HepG2 (cell line): Measurements from ENCODE around the gene TOP2A. TPM values are rescaled to one million over a fixed set of nuclear protein-coding genes. Genes with fewer than 3 reads are reported as not detected.

Source experiments
- ATAC-seq: fragments of 200-7000 bp; cut with Tn5 transposase; 3 replicates; pipeline ENCODE4 v1.9.1; 2020; ENCODE audit warnings: mild to moderate bottlenecking, moderate library complexity
- BruUV-seq: library from RNA; stranded (reverse); fragments of 400-500 nt; replicated peaks from 2 replicates; lab custom pipeline; 2021; lab: Mats Ljungman, UMichigan
- CTCF ChIA-PET: fragments of 300-600 bp; formaldehyde crosslinking; extraction: SDS; loops from one replicate; lab custom pipeline; 2021; ENCODE audit warnings: low total read pairs, inconsistent platforms, low intra/inter-chr PET ratio; lab: Yijun Ruan, JAX
- POLR2A ChIA-PET: fragments of 350-600 bp; sonication (Branson Sonifier 250); formaldehyde crosslinking; loops from one replicate; lab custom pipeline; 2020; ENCODE audit warnings: antibody characterized with exemption, inconsistent platforms; lab: Yijun Ruan, JAX
- DNase-seq: peaks from one replicate; pipeline ENCODE4 v3.0.0-alpha.2; 2015; ENCODE audit warnings: low spot score
- FAIRE-seq: peaks from 3 replicates; lab custom pipeline; 2011; peaks lifted over from hg19 to GRCh38; lab: Jason Lieb, UNC
- H2AFZ ChIP-seq: one replicate; pipeline ENCODE4 v1.6.1; 2011; ENCODE audit warnings: low read length, inconsistent platforms
- H3K27ac ChIP-seq: fragments of 300-600 bp; 3 replicates; pipeline ENCODE4 v1.8.0; 2011; ENCODE audit warnings: mixed run types, mild to moderate bottlenecking, mixed read lengths, low read length, inconsistent platforms; ENCODE audit not compliant: insufficient read depth; ENCODE audit errors: extremely low read length
- H3K27me3 ChIP-seq, 2 experiments: fragments of 200-600 bp in 1 of 2; 2 replicates in 1 of 2; 3 replicates in 1 of 2; pipeline versions ENCODE4 v1.6.0 to v1.8.0; 2011; ENCODE audit warnings: low read length in 2 of 2, mild to moderate bottlenecking in 2 of 2, moderate library complexity in 2 of 2, inconsistent platforms in 1 of 2; ENCODE audit not compliant: insufficient read depth in 2 of 2, control insufficient read depth in 1 of 2
- H3K36me3 ChIP-seq, 2 experiments: fragments of 200-600 bp in 1 of 2; replicated peaks in 1 of 2; 2 replicates in 1 of 2; 3 replicates in 1 of 2; pipeline versions ENCODE4 v1.5.1 to v1.8.0; 2011; ENCODE audit warnings: low read length in 2 of 2, inconsistent platforms in 1 of 2; ENCODE audit not compliant: insufficient read depth in 2 of 2, control insufficient read depth in 1 of 2
- H3K4me1 ChIP-seq: 2 replicates; pipeline ENCODE4 v1.5.1; 2012; ENCODE audit warnings: low read length, inconsistent platforms; ENCODE audit not compliant: insufficient read depth
- H3K4me2 ChIP-seq: 2 replicates; pipeline ENCODE4 v1.6.0; 2011; ENCODE audit warnings: low read depth, low read length, inconsistent platforms
- H3K4me3 ChIP-seq, 3 experiments: fragments of 200-600 bp in 1 of 3; sonication (generic), shearing (Covaris generic) in 1 of 3; replicated peaks in 1 of 3; 2 replicates each; pipeline ENCODE4 v1.5.1; 2011 to 2016; ENCODE audit warnings: low read length in 3 of 3, inconsistent platforms in 2 of 3, low read depth in 2 of 3, mild to moderate bottlenecking in 2 of 3, control low read depth in 1 of 3, mixed read lengths in 1 of 3; ENCODE audit not compliant: insufficient read depth in 1 of 3
- H3K79me2 ChIP-seq: one replicate; pipeline ENCODE4 v1.6.1; 2011; ENCODE audit warnings: low read length, inconsistent platforms; ENCODE audit not compliant: insufficient read depth
- H3K9ac ChIP-seq: 2 replicates; pipeline ENCODE4 v1.6.0; 2011; ENCODE audit warnings: mild to moderate bottlenecking, low read depth, low read length, inconsistent platforms; ENCODE audit not compliant: insufficient read depth
- H3K9me3 ChIP-seq: 2 replicates; pipeline ENCODE4 v1.5.1; 2012; ENCODE audit warnings: mild to moderate bottlenecking, low read length
- H4K20me1 ChIP-seq: 2 replicates; pipeline ENCODE4 v1.6.0; 2011; ENCODE audit warnings: inconsistent platforms, mild to moderate bottlenecking, low read length, moderate library complexity; ENCODE audit not compliant: insufficient read depth
- KDM6A ChIP-seq: IDR thresholded peaks from 2 replicates; pipeline ENCODE4 v1.6.1; 2016; ENCODE audit warnings: low read depth
- LCORL ChIP-seq, 2 experiments: fragments of 450-650 bp in 1 of 2; sonication (generic) in 1 of 2; formaldehyde crosslinking in 1 of 2; IDR thresholded peaks; 2 replicates each; pipeline versions ENCODE4 v1.5.0 to v1.6.1; 2017 to 2020; ENCODE audit warnings: antibody characterized with exemption in 1 of 2, missing genetic modification reagents in 1 of 2
- MIER2 ChIP-seq: IDR thresholded peaks from 2 replicates; pipeline ENCODE4 v1.6.1; 2016; ENCODE audit warnings: missing biosample characterization, missing genetic modification reagents
- PHF20 ChIP-seq: sonication (generic); formaldehyde crosslinking; IDR thresholded peaks from 2 replicates; pipeline ENCODE4 v1.5.0; 2020; ENCODE audit warnings: mild to moderate bottlenecking, missing genetic modification reagents
- PITX1 ChIP-seq: sonication (generic); formaldehyde crosslinking; IDR thresholded peaks from 2 replicates; pipeline ENCODE4 v1.5.1; 2020; ENCODE audit warnings: mild to moderate bottlenecking, missing genetic modification reagents
- ZBTB3 ChIP-seq: sonication (generic); formaldehyde crosslinking; IDR thresholded peaks from 2 replicates; pipeline ENCODE4 v1.4.0; 2020; ENCODE audit warnings: low read depth, mild to moderate bottlenecking, moderate library complexity, missing genetic modification reagents, borderline replicate concordance
- ZBTB34 ChIP-seq: sonication (generic); formaldehyde crosslinking; IDR thresholded peaks from 2 replicates; pipeline ENCODE4 v1.8.0; 2022; ENCODE audit warnings: mild to moderate bottlenecking, missing genetic modification reagents
- ZFP41 ChIP-seq: sonication (generic); formaldehyde crosslinking; IDR thresholded peaks from 2 replicates; pipeline ENCODE4 v1.4.0; 2020; ENCODE audit warnings: mild to moderate bottlenecking, missing genetic modification reagents, borderline replicate concordance
- ZNF264 ChIP-seq: sonication (generic); formaldehyde crosslinking; IDR thresholded peaks from 2 replicates; pipeline ENCODE4 v1.4.0; 2020; ENCODE audit warnings: missing genetic modification reagents
- ZNF281 ChIP-seq: sonication (generic); formaldehyde crosslinking; IDR thresholded peaks from 2 replicates; pipeline ENCODE4 v1.4.0; 2020; ENCODE audit warnings: missing genetic modification reagents, borderline replicate concordance
- ZNF570 ChIP-seq: sonication (generic); formaldehyde crosslinking; IDR thresholded peaks from 2 replicates; pipeline ENCODE4 v1.4.0; 2020; ENCODE audit warnings: mild to moderate bottlenecking, missing genetic modification reagents, borderline replicate concordance
- ZNF747 ChIP-seq: sonication (generic); formaldehyde crosslinking; IDR thresholded peaks from 2 replicates; pipeline ENCODE4 v1.8.1; 2023; ENCODE audit warnings: missing genetic modification reagents, mild to moderate bottlenecking, borderline replicate concordance
- WGBS: methylation state at CpG from one replicate; pipeline ENCODE4 v1.1.6; 2017; ENCODE audit warnings: low lambda C conversion rate; 5-methylcytosine and 5-hydroxymethylcytosine counted together
- in situ Hi-C: cut with HindIII; loops from 2 replicates; pipeline ENCODE4 v1.10.0; 2017; ENCODE audit warnings: low pct_unique_long_range_greater_than_20kb; ENCODE audit not compliant: extremely low pct_ligation_motif_present
- intact Hi-C: fragments of 100-400 bp; cut with micrococcal nuclease; formaldehyde crosslinking; loops from one replicate; pipeline ENCODE4 v1.10.0; 2022; ENCODE audit not compliant: unreplicated experiment
- polyA plus RNA-seq, 8 experiments: library from polyadenylated mRNA; depleted of rRNA in 3 of 8; stranded (reverse) in 7 of 8; unstranded in 1 of 8; fragments of >200 nt; fragmentation: Illumina TruSeq in 4 of 8; extraction: Trizol in 4 of 8; gene quantifications; 2 replicates each; pipeline versions ENCODE4 v1.2.1 to v1.2.3, GENCODE V29; 2011 to 2016; ENCODE audit warnings: low read depth in 4 of 8, missing spikeins in 1 of 8, mixed read lengths in 1 of 8; ENCODE audit not compliant: insufficient read depth in 1 of 8
- total RNA-seq, 5 experiments: library from RNA; depleted of rRNA; stranded (reverse); fragments of >200 nt; fragmentation: Illumina TruSeq; extraction: Trizol; gene quantifications; 2 replicates each; pipeline ENCODE4 v1.2.3, GENCODE V29; 2016; ENCODE audit warnings: low read depth in 1 of 5
- TF ChIP-seq, protein P1 (sequence below): sonication (generic); formaldehyde crosslinking; IDR thresholded peaks from 2 replicates; pipeline ENCODE4 v1.5.1; 2020; ENCODE audit warnings: missing genetic modification reagents, mild to moderate bottlenecking, borderline replicate concordance
- TF ChIP-seq, protein P2 (sequence below): sonication (generic); formaldehyde crosslinking; IDR thresholded peaks from 2 replicates; pipeline ENCODE4 v1.5.0; 2020; ENCODE audit warnings: missing genetic modification reagents
- TF ChIP-seq, protein P3 (sequence below): sonication (generic); formaldehyde crosslinking; IDR thresholded peaks from 2 replicates; pipeline ENCODE4 v1.4.0; 2020; ENCODE audit warnings: mild to moderate bottlenecking, missing genetic modification reagents
- TF ChIP-seq, protein P4 (sequence below): IDR thresholded peaks from 2 replicates; pipeline ENCODE4 v1.6.1; 2016; ENCODE audit warnings: missing compliant biosample characterization, missing genetic modification reagents, borderline replicate concordance

Gene TOP2A
- total and polyA plus RNA-seq, 2 of the 13 experiments (the other 11 are each of a cell fraction or from before 2014, with no cell fraction given): 108 to 327 TPM

GRCh38 chr17:40464392-40464855 lies 46.7 kb upstream of the TOP2A start:
- intact Hi-C loops (no loop called here), in situ Hi-C loops (no loop called here)
- ATAC-seq (peak; percentile 9; the same call in 2 of the 3 replicates), DNase-seq (no peak), FAIRE-seq (no peak)
- Histone ChIP-seq H4K20me1 (no peaks in the 10 kb centered on the region), H3K27me3 (peaks cover 3 to 28% of the 10 kb centered on the region in 2 experiments), H3K9me3 (no peaks in the 10 kb centered on the region), H3K27ac (no peak overlapping the region), H3K36me3 (no peaks in the 10 kb centered on the region), H3K4me3 (no peak overlapping the region), H3K4me2 (no peak overlapping the region), H2AFZ (no peak overlapping the region), H3K4me1 (peaks cover 42% of the 10 kb centered on the region), H3K9ac (no peak overlapping the region), H3K79me2 (no peaks in the 10 kb centered on the region)
- WGBS: 83% methylated on average over 5 of the region's 5 CpGs
- ChIA-PET CTCF (no interaction called here), POLR2A (no interaction called here)
- BruUV-seq: no TSS peak
- TF ChIP-seq ZNF281 (no peak), ZBTB34 (CRISPR knock-in tag) (no peak), KDM6A (CRISPR knock-in tag) (no peak), ZBTB3 (CRISPR knock-in tag) (no peak), PHF20 (CRISPR knock-in tag) (no peak), ZFP41 (CRISPR knock-in tag) (no peak), ZNF264 (CRISPR knock-in tag) (no peak), LCORL (IDR thresholded peaks at IDR 0.05) (no peak), LCORL (CRISPR knock-in tag; IDR thresholded peaks at IDR 0.05) (no peak), ZNF570 (CRISPR knock-in tag) (no peak), MIER2 (no peak), PITX1 (CRISPR knock-in tag) (no peak), ZNF747 (CRISPR knock-in tag) (no peak)
- TF ChIP-seq, protein P1, sequence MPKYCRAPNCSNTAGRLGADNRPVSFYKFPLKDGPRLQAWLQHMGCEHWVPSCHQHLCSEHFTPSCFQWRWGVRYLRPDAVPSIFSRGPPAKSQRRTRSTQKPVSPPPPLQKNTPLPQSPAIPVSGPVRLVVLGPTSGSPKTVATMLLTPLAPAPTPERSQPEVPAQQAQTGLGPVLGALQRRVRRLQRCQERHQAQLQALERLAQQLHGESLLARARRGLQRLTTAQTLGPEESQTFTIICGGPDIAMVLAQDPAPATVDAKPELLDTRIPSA (CRISPR knock-in tag): no peak
- TF ChIP-seq, protein P2, sequence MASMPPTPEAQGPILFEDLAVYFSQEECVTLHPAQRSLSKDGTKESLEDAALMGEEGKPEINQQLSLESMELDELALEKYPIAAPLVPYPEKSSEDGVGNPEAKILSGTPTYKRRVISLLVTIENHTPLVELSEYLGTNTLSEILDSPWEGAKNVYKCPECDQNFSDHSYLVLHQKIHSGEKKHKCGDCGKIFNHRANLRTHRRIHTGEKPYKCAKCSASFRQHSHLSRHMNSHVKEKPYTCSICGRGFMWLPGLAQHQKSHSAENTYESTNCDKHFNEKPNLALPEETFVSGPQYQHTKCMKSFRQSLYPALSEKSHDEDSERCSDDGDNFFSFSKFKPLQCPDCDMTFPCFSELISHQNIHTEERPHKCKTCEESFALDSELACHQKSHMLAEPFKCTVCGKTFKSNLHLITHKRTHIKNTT: no peak
- TF ChIP-seq, protein P3, sequence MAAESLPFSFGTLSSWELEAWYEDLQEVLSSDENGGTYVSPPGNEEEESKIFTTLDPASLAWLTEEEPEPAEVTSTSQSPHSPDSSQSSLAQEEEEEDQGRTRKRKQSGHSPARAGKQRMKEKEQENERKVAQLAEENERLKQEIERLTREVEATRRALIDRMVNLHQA (CRISPR knock-in tag): no peak
- TF ChIP-seq, protein P4, sequence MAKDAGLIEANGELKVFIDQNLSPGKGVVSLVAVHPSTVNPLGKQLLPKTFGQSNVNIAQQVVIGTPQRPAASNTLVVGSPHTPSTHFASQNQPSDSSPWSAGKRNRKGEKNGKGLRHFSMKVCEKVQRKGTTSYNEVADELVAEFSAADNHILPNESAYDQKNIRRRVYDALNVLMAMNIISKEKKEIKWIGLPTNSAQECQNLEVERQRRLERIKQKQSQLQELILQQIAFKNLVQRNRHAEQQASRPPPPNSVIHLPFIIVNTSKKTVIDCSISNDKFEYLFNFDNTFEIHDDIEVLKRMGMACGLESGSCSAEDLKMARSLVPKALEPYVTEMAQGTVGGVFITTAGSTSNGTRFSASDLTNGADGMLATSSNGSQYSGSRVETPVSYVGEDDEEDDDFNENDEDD (CRISPR knock-in tag): no peak
